ENCODE results near the gene PRR30.

DNA sequence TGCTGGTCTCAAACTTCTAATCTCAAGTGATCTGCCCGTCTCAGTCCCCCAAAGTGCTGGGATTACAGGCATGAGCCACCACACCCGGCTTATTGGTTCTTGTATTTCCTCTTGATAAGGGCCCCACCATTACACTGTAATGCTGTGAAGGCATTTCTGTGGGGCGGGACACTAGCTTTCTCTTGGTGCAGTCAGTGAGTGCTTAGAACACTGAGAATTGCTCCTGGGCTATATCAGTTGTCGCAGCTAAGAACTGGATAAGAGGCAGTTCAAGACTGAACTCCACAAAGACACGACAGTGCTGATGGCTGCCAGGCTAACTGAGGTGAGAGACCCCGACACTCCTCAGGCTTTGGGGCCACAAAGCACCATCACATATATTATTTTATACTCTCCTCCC is 50.6 kb downstream of the PRR30 start:
- TF ChIP-seq, protein P1, sequence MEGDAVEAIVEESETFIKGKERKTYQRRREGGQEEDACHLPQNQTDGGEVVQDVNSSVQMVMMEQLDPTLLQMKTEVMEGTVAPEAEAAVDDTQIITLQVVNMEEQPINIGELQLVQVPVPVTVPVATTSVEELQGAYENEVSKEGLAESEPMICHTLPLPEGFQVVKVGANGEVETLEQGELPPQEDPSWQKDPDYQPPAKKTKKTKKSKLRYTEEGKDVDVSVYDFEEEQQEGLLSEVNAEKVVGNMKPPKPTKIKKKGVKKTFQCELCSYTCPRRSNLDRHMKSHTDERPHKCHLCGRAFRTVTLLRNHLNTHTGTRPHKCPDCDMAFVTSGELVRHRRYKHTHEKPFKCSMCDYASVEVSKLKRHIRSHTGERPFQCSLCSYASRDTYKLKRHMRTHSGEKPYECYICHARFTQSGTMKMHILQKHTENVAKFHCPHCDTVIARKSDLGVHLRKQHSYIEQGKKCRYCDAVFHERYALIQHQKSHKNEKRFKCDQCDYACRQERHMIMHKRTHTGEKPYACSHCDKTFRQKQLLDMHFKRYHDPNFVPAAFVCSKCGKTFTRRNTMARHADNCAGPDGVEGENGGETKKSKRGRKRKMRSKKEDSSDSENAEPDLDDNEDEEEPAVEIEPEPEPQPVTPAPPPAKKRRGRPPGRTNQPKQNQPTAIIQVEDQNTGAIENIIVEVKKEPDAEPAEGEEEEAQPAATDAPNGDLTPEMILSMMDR (optimal IDR thresholded peaks at IDR 0.05 in 1 of 3, IDR thresholded peaks at IDR 0.05 in 1 of 3, conservative IDR thresholded peaks at IDR 0.05 in 1 of 3; ENCODE audit: extremely low read depth in 1 of 3, insufficient read depth in 2 of 3, low read length in 3 of 3): no peak
- no peak for TF ChIP-seq EZH2 (IDR thresholded peaks at IDR 0.05; ENCODE audit: low read length)
